DND-41 (cell line): ENCODE measurements around the gene DNAH14.

Experiments
- EZH2 ChIP-seq: IDR thresholded peaks from 3 replicates; pipeline ENCODE4 v1.6.1; 2012; ENCODE audit warnings: borderline replicate concordance, low read depth, mild to moderate bottlenecking, moderate library complexity, low read length, inconsistent platforms; ENCODE audit not compliant: severe bottlenecking
- TF ChIP-seq, protein P1 (sequence below): IDR thresholded peaks from 2 replicates; pipeline ENCODE4 v1.5.1; 2012; ENCODE audit warnings: borderline replicate concordance, low read length, moderate library complexity, mild to moderate bottlenecking; ENCODE audit not compliant: poor library complexity, severe bottlenecking; ENCODE audit errors: extremely low read depth

DNA sequence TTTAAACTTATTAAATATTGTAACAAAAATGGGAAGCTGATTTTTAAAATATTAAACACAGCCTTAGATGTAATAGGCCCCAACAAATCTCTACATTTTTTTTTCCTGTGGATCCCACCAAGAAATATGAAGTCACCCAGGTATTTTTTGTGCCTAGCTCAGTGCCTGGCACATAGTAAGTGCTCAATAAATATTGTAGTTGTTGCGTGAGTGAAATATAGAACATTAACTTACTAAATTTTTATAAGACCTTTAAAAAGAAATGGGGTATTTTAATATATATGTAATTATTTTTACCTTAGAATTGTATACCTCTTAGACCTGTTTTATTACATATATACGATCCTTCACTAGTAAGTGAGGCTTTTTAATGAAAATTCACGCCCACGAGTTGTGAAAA is 569 bp upstream of the DNAH14 start:
- TF ChIP-seq, protein P1, sequence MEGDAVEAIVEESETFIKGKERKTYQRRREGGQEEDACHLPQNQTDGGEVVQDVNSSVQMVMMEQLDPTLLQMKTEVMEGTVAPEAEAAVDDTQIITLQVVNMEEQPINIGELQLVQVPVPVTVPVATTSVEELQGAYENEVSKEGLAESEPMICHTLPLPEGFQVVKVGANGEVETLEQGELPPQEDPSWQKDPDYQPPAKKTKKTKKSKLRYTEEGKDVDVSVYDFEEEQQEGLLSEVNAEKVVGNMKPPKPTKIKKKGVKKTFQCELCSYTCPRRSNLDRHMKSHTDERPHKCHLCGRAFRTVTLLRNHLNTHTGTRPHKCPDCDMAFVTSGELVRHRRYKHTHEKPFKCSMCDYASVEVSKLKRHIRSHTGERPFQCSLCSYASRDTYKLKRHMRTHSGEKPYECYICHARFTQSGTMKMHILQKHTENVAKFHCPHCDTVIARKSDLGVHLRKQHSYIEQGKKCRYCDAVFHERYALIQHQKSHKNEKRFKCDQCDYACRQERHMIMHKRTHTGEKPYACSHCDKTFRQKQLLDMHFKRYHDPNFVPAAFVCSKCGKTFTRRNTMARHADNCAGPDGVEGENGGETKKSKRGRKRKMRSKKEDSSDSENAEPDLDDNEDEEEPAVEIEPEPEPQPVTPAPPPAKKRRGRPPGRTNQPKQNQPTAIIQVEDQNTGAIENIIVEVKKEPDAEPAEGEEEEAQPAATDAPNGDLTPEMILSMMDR = no peak
- TF ChIP-seq EZH2 = no peak
